ENCODE measurements around the gene THUMPD3.

DNA sequence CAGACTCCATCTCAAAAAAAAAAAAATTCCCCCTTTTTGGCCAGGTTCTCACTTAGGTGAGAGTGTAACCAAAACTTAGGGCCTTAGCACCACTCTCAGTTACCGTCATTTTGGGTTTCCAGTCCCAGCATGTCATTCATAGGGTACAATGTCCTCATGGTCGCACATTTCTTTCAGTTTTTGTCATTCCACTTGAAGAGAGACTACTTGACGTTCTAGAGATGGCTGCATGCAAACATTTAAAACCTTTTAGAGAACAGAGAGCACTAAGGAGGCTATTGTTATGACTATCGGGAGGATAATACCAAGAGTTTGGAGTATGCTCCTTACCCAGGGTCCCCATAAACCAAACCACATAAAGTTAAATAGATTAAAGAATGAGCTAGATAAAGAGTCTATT is 37.9 kb upstream of the THUMPD3 start:
- TF ChIP-seq, protein P1, sequence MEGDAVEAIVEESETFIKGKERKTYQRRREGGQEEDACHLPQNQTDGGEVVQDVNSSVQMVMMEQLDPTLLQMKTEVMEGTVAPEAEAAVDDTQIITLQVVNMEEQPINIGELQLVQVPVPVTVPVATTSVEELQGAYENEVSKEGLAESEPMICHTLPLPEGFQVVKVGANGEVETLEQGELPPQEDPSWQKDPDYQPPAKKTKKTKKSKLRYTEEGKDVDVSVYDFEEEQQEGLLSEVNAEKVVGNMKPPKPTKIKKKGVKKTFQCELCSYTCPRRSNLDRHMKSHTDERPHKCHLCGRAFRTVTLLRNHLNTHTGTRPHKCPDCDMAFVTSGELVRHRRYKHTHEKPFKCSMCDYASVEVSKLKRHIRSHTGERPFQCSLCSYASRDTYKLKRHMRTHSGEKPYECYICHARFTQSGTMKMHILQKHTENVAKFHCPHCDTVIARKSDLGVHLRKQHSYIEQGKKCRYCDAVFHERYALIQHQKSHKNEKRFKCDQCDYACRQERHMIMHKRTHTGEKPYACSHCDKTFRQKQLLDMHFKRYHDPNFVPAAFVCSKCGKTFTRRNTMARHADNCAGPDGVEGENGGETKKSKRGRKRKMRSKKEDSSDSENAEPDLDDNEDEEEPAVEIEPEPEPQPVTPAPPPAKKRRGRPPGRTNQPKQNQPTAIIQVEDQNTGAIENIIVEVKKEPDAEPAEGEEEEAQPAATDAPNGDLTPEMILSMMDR (IDR thresholded peaks at IDR 0.05): no peak
- TF ChIP-seq ZFX (IDR thresholded peaks at IDR 0.05; ENCODE audit: borderline replicate concordance): no peak

All from 22Rv1 (cell line).